Epithelial cell of proximal tubule (primary cell): Measurements from ENCODE around the gene TPSB2. TPM values are rescaled to one million over a fixed set of nuclear protein-coding genes. Genes with fewer than 3 reads are reported as not detected.

Source experiments
- DNase-seq: peaks from one replicate; pipeline ENCODE4 v3.0.0-alpha.2; 2011; ENCODE audit warnings: low read depth
- H3K4me3 ChIP-seq: 2 replicates; pipeline ENCODE4 v1.5.1; 2011; ENCODE audit warnings: low read depth, mild to moderate bottlenecking, low read length
- CTCF ChIP-seq: conservative IDR thresholded peaks from 2 replicates; pipeline ENCODE4 v1.5.1; 2012; ENCODE audit warnings: low read depth, mild to moderate bottlenecking, low read length
- total RNA-seq: library from RNA; depleted of rRNA; stranded (reverse); fragments of >200 nt; gene quantifications from 2 replicates; pipeline ENCODE4 v1.2.3, GENCODE V29; 2015

The TPSB2 gene
- total RNA-seq, 1 donor from 2014 or later: not detected

- no peak for DNase-seq
- H3K4me3 ChIP-seq: no peak overlapping the region
- TF ChIP-seq CTCF: no peak
These were observed 17.3 kb downstream of the TPSB2 start for GRCh38 chr16:1212616-1213194.

DNA sequence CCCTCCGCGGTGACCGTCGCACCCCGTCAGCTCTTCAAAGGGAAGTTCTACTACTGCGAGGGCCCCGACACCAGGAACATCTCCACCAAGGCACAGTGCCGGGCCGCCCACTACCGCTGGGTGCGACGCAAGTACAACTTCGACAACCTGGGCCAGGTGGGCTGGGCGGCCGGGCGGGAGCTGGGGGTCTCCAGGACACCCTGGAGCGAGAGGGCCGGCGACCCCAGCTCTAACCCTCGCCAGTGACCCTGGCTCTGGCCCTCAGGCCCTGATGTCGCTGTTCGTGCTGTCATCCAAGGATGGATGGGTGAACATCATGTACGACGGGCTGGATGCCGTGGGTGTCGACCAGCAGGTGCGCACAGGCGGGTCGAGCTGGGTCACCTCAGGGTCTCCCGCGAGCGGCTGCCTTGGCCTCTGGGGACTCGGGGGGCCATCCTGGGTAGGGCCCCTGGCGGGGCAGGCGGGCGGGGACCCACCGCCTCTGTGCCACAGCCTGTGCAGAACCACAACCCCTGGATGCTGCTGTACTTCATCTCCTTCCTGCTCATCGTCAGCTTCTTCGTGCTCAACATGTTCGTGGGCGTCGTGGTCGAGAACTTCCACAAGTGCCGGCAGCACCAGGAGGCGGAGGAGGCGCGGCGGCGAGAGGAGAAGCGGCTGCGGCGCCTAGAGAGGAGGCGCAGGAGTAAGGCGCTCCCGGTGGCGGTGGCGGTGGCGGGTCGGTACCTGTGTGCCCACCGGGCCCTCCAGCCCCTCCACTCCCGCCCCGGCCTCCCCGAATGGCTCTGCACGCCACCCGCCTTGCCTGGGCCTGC is 18.3 kb downstream of the TPSB2 start:
- no peak overlapping the region for H3K4me3 ChIP-seq
- DNase-seq: no peak
- TF ChIP-seq CTCF: no peak

DNA sequence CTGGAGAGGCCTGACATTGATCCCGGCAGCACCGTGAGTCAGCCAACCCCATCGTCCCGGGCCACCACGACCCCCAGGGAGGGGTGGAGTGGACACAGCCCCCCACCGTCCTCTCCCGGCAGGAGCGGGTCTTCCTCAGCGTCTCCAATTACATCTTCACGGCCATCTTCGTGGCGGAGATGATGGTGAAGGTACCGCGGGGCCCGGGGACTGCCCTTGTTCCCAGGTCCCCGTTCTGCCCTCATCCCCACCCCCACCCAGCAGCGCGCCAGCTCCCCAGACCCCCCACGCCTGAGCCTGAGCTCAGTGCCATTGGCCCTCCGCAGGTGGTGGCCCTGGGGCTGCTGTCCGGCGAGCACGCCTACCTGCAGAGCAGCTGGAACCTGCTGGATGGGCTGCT is 19.5 kb downstream of the TPSB2 start:
- DNase-seq: no peak
- no peak for TF ChIP-seq CTCF
- no peak overlapping the region for H3K4me3 ChIP-seq

DNA sequence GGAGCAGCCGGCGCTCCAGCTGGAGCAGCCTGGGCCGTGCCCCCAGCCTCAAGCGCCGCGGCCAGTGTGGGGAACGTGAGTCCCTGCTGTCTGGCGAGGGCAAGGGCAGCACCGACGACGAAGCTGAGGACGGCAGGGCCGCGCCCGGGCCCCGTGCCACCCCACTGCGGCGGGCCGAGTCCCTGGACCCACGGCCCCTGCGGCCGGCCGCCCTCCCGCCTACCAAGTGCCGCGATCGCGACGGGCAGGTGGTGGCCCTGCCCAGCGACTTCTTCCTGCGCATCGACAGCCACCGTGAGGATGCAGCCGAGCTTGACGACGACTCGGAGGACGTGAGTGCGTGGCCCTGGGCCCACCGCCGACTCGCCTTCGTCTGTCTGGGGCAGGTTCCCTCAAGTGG is 20.9 kb downstream of the TPSB2 start:
- no peak for TF ChIP-seq CTCF
- DNase-seq: no peak
- no peak overlapping the region for H3K4me3 ChIP-seq

DNA sequence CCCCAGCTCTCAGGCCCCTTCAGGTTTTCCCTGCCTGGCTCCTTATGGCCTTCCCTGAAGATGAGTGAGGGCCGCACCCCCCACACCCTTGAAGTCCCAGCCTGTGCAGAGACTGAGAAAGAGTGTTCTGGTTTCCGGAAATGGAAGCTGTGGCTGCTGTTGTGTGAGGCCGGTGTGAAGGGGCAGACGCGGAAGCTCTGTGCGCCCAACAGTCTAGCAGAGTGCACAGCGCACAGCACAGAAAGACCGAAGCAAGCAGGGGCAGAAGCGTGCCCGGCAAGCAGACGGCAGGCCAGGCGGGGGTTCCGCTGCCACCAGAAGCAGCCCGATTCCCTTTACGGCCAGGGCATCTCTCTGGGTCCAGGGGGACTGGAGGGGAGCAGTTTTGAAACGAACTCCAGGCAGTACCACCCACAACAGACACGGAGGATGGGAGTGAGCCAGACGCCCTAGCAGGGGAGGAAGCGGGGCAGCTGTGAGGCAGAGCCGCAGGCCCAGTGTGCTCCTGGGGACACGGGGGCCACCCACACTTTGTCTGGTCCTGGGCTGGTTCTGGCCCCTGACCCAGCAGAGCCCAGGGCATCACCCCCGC is 21.6 kb downstream of the TPSB2 start:
- no peak for DNase-seq
- no peak overlapping the region for H3K4me3 ChIP-seq
- TF ChIP-seq CTCF: no peak

DNA sequence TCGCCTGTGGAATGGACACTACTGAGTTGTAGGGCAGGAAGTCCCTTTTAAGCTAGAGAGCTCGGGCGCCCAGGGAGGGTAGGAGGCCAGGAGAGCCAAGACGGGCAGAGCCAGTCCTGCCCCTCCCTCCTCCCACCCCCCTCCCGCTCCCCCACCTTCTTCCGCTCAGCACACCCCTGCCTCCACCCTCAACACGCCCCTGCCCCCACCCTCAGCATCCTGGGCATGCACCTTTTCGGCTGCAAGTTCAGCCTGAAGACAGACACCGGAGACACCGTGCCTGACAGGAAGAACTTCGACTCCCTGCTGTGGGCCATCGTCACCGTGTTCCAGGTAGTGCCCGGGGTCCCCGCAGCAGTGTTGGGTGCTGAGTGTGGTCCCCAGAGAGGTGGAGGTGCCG is 23.2 kb downstream of the TPSB2 start:
- DNase-seq: no peak
- TF ChIP-seq CTCF: no peak
- no peak overlapping the region for H3K4me3 ChIP-seq
